Spinal cord (tissue), 10 donors: ENCODE data around the gene TSHR. TPM values are rescaled to one million over a fixed set of nuclear protein-coding genes. Genes with fewer than 3 reads are reported as not detected.
"Not testable (repeated sequence)": the region's sequence is repeated elsewhere in the genome, so short reads cannot be mapped to it uniquely, and the experiment has no call there.

Source experiments
- DNase-seq, 6 donors: peaks; one replicate each; pipeline versions ENCODE4 v3.0.0 to v3.0.0-alpha.2; 2013 to 2015; ENCODE audit warnings: low spot score in 6 of 6, low read depth in 4 of 6
- H3K27ac ChIP-seq: one replicate; pipeline ENCODE4 v1.5.1; 2013; ENCODE audit warnings: low read depth, low read length, control low read depth
- H3K27me3 ChIP-seq: one replicate; pipeline ENCODE4 v1.6.1; 2013; ENCODE audit warnings: low read length; ENCODE audit not compliant: control insufficient read depth, insufficient read depth
- H3K36me3 ChIP-seq: one replicate; pipeline ENCODE4 v1.6.1; 2013; ENCODE audit warnings: low read length; ENCODE audit not compliant: control insufficient read depth, insufficient read depth
- H3K4me1 ChIP-seq: one replicate; pipeline ENCODE4 v1.6.1; 2013; ENCODE audit warnings: low read length; ENCODE audit not compliant: control insufficient read depth, insufficient read depth
- H3K4me3 ChIP-seq: one replicate; pipeline ENCODE4 v1.5.1; 2013; ENCODE audit warnings: low read depth, low read length, control low read depth
- H3K9me3 ChIP-seq: one replicate; pipeline ENCODE4 v1.6.1; 2013; ENCODE audit warnings: low read length; ENCODE audit not compliant: control insufficient read depth, insufficient read depth
- WGBS: methylation state at CpG from one replicate; pipeline ENCODE4 v1.1.5; 2013; ENCODE audit warnings: missing lambda C conversion rate; ENCODE audit not compliant: insufficient coverage; 5-methylcytosine and 5-hydroxymethylcytosine counted together
- polyA plus RNA-seq, 2 donors: library from polyadenylated mRNA; unstranded; fragments of 120-200 nt; gene quantifications; one replicate each; pipeline ENCODE4 v1.2.1, GENCODE V29; 2013; ENCODE audit not compliant: insufficient read length in 2 of 2
- total RNA-seq, 2 donors: library from RNA; depleted of rRNA in 1 of 2; stranded (reverse); fragments of 120-200 nt in 1 of 2; fragments of >200 nt in 1 of 2; gene quantifications; one replicate each; pipeline versions ENCODE4 v1.2.3 to v1.2.4, GENCODE V29; 2013 to 2014
- donor health status: healthy.

TSHR gene
- total and polyA plus RNA-seq, 4 donors = 3.3 to 6.5 (median 4.8) TPM

DNA sequence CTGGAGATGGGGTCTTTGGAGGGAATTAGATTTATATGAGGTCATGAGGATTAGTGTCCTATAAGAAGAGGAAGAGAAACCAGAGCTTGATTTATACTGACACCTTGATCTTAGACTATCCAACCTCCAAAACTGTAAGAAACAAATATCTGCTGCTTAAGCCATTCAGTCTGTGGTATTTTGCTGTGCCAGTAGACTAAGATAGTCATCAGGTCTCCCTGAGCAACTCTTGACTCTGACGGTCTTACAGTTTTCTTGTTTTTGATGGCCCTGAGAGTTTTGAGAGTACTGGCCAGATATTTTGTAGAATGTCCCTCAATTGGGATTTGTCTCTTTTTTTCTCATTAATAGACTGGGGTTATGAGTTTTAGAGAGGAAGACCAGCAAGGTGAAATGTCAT, 51.7 kb downstream of the TSHR start:
- Histone ChIP-seq H3K27ac (no peak overlapping the region), H3K36me3 (no peaks in the 10 kb centered on the region), H3K27me3 (no peaks in the 10 kb centered on the region), H3K4me1 (no peaks in the 10 kb centered on the region), H3K4me3 (no peak overlapping the region), H3K9me3 (no peaks in the 10 kb centered on the region)
- no peak for DNase-seq
- WGBS = 100% methylated on average over 1 of the region's 1 CpG

DNA sequence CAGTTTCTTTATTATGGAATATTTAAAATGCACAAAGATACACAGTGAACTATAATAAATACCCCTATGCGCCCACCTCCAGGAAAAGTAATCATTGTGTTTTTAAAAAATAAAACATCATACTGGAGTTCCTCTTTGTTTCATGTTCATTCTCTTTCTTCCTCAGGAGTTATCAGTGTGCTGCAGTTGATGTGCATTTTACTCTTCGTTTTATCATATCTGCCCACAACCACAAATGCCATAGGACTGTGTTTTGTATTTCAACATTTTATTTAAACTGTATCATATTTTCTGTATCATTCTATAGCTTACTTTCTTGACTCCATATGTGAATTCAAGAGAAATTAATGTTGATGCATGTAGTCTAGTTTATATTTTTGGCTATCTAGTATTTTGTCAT, 53.9 kb downstream of the TSHR start:
- no peak for DNase-seq
- no peak overlapping the region for H3K27ac ChIP-seq
- no peaks in the 10 kb centered on the region for H3K36me3 ChIP-seq
- H3K4me1 ChIP-seq = no peaks in the 10 kb centered on the region
- WGBS = no CpG with 5 or more reads among the region's 2 CpGs
- no peaks in the 10 kb centered on the region for H3K27me3 ChIP-seq
- H3K9me3 ChIP-seq = peaks cover 3% of the 10 kb centered on the region
- H3K4me3 ChIP-seq = no peak overlapping the region

DNA sequence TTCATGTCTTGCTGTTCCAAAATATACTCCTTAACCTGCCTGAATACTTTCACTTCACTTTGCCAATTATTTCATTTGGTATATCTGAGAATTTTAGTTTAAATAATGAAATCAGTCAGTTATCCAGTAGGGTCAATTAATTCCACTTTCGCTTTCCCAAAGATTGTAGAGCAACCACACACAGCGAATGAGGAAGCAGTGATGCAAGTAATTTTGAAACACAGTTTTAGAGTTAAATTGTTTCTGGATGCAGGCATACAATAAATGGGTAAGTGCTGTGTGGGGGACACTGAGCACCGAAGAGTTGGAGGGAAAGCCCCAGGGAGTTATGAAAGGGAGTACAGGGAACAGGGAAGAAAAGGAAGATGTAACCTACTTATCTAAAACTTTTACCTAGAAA, 62.8 kb downstream of the TSHR start:
- Histone ChIP-seq H3K4me3 (no peak overlapping the region), H3K36me3 (no peaks in the 10 kb centered on the region), H3K27ac (no peak overlapping the region), H3K27me3 (no peaks in the 10 kb centered on the region), H3K9me3 (peaks cover 3% of the 10 kb centered on the region), H3K4me1 (no peaks in the 10 kb centered on the region)
- no CpG with 5 or more reads among the region's 3 CpGs for WGBS
- DNase-seq = peak in 1 of 6 donors; percentile 14

DNA sequence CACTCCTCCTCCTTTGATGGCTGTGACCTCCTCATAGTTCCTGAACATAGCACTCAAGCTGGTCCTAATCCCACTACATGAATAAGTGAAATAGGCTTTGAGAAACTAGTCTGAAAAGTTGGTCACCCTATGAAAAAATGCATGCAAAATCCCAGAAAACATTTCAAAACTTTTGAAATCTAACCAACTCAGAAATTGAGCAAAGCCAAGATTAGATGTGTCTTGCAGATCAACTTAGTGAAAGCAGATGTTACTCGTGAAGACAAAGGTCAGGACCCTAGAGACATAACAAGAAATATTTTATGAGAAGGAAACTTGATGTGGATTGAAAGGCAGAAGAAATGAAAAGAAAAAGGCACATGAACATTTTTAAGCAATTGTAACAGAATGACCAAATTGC, 63.3 kb downstream of the TSHR start:
- H3K4me1 ChIP-seq = no peaks in the 10 kb centered on the region
- H3K27me3 ChIP-seq = no peaks in the 10 kb centered on the region
- no peak overlapping the region for H3K27ac ChIP-seq
- no peak for DNase-seq
- 100% methylated on average over 1 of the region's 1 CpG for WGBS
- no peaks in the 10 kb centered on the region for H3K36me3 ChIP-seq
- no peak overlapping the region for H3K4me3 ChIP-seq
- H3K9me3 ChIP-seq = no peaks in the 10 kb centered on the region

DNA sequence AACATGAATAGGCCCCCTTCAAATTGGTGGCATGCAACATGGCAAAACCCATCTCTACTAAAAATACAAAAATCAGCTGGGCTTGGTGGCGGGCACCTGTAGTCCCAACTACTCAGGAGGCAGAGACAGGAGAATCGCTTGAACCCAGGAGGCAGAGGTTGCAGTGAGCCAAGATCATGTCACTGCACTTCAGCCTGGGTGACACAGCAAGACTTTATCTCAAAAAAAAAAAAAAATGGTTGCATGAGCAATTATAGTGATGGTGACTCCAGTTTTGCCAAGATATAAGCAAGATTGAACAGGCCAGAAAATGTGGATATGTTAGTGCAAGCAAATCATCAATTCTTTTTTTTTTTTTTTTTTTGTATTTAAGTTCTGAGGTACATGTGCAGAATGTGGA, 63.7 kb downstream of the TSHR start:
- WGBS = 100% methylated on average over 2 of the region's 2 CpGs
- not testable (repeated sequence) for H3K4me1 ChIP-seq, H3K9me3 ChIP-seq, H3K27me3 ChIP-seq, DNase-seq, H3K4me3 ChIP-seq, H3K27ac ChIP-seq, H3K36me3 ChIP-seq

GRCh38 chr14:81023095-81023710, 67.8 kb downstream of the TSHR start:
- no peaks in the 10 kb centered on the region for H3K36me3 ChIP-seq
- H3K27ac ChIP-seq = no peak overlapping the region
- no peaks in the 10 kb centered on the region for H3K27me3 ChIP-seq
- H3K4me1 ChIP-seq = no peaks in the 10 kb centered on the region
- H3K4me3 ChIP-seq = no peak overlapping the region
- DNase-seq = no peak
- H3K9me3 ChIP-seq = no peaks in the 10 kb centered on the region

- H3K4me1 ChIP-seq = no peaks in the 10 kb centered on the region
- WGBS = no CpG with 5 or more reads among the region's 1 CpG
- H3K36me3 ChIP-seq = no peaks in the 10 kb centered on the region
- H3K27me3 ChIP-seq = no peaks in the 10 kb centered on the region
- no peak overlapping the region for H3K4me3 ChIP-seq
- no peaks in the 10 kb centered on the region for H3K9me3 ChIP-seq
- DNase-seq = no peak
- H3K27ac ChIP-seq = no peak overlapping the region
Measured at GRCh38 chr14:81028461-81028860, 73.0 kb downstream of the TSHR start.

GRCh38 chr14:81031488-81031887, 76.1 kb downstream of the TSHR start:
- Histone ChIP-seq H3K27ac (no peak overlapping the region), H3K9me3 (no peaks in the 10 kb centered on the region), H3K36me3 (no peaks in the 10 kb centered on the region), H3K4me1 (no peaks in the 10 kb centered on the region), H3K4me3 (no peak overlapping the region), H3K27me3 (no peaks in the 10 kb centered on the region)
- 64% methylated on average over 3 of the region's 3 CpGs for WGBS
- no peak for DNase-seq

DNA sequence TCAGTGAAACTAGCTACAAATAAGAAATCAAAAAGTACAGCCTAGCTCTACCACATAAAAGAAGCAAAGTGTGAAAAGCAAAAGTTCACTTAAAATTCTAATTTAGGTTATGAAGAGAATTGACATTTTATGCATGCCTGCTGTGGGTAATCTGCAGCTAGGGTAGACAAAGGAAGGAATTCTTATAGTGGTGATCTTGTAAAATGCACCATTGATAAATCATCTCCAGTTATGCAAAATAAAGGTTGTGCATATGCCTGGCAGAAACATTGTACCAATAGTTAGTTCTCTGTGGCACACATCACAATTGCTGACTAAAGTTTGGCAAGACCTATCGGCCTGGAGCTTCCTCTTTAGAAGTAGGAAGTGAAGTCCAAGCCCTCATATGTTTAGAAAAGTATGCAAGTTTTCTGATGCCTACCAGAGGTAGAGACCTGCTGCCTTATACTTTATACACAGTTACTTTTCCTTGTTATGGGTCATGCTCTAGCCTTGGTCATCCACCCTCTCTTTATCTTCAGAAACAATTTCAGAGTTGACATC, 78.3 kb downstream of the TSHR start:
- no CpG with 5 or more reads among the region's 1 CpG for WGBS

DNA sequence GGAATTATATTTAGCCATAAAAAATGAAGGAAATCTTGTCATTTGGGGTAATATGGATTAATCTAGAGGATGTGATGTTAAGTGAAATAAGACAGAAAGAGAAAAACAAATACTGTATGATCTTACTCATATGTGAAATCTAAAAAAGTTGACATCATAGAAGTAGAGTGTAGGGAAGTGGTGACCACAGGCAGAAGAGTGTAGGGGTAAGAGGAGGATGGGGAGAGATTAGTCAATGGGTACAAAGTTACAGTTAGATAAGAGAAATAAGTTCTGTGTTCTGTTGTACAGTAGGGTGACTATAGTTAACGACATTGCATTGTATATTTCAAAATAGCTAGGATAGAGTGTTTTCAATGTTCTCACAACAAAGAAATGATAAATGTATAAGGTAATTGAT, 87.0 kb downstream of the TSHR start:
- H3K4me3 ChIP-seq = no peak overlapping the region
- H3K36me3 ChIP-seq = no peaks in the 10 kb centered on the region
- H3K27ac ChIP-seq = no peak overlapping the region
- peaks cover 5% of the 10 kb centered on the region for H3K9me3 ChIP-seq
- no peaks in the 10 kb centered on the region for H3K4me1 ChIP-seq
- no peaks in the 10 kb centered on the region for H3K27me3 ChIP-seq
- no CpG with 5 or more reads among the region's 1 CpG for WGBS
- no peak for DNase-seq

More for the DNA sequence above, 78.3 kb downstream of the TSHR start:
- H3K36me3 ChIP-seq = no peaks in the 10 kb centered on the region
- H3K9me3 ChIP-seq = peaks cover 2% of the 10 kb centered on the region
- H3K27me3 ChIP-seq = no peaks in the 10 kb centered on the region
- H3K4me3 ChIP-seq = no peak overlapping the region
- no peak for DNase-seq
- no peak overlapping the region for H3K27ac ChIP-seq
- H3K4me1 ChIP-seq = no peaks in the 10 kb centered on the region
